WTC11 (cell line): ENCODE results near the gene FAM13B. TPM values are rescaled to one million over a fixed set of nuclear protein-coding genes. Genes with fewer than 3 reads are reported as not detected.

Experiments used
- ATAC-seq: fragments of 200-7000 bp; cut with Tn5 transposase; 2 replicates; pipeline ENCODE4 v1.10.0; 2021; ENCODE audit warnings: mild to moderate bottlenecking, moderate library complexity
- CTCF ChIA-PET: fragments of 300-600 bp; sonication (Branson Sonifier 250); formaldehyde crosslinking; loops from one replicate; lab custom pipeline; 2021; ENCODE audit warnings: antibody characterized with exemption; lab: Charles Lee
- POLR2A ChIA-PET: fragments of 350-600 bp; sonication (Branson Sonifier 250); formaldehyde crosslinking; loops from one replicate; lab custom pipeline; 2021; ENCODE audit warnings: antibody characterized with exemption; lab: Charles Lee
- DNase-seq: peaks from one replicate; pipeline ENCODE4 v3.0.0; 2021; ENCODE audit warnings: low spot score
- H3K27ac Mint-ChIP-seq: 2 replicates; pipeline ENCODE4 v1.8.0; 2021; ENCODE audit warnings: mixed read lengths
- H3K27me3 Mint-ChIP-seq: 2 replicates; pipeline ENCODE4 v1.8.0; 2021; ENCODE audit warnings: low read depth, mild to moderate bottlenecking, moderate library complexity, mixed read lengths
- H3K36me3 Mint-ChIP-seq: 2 replicates; pipeline ENCODE4 v1.8.0; 2021; ENCODE audit warnings: mixed read lengths
- H3K4me1 Mint-ChIP-seq: 2 replicates; pipeline ENCODE4 v1.8.0; 2022; ENCODE audit warnings: mixed read lengths
- H3K4me3 Mint-ChIP-seq: 2 replicates; pipeline ENCODE4 v1.8.0; 2021; ENCODE audit warnings: mild to moderate bottlenecking, moderate library complexity, mixed read lengths
- H3K9me3 Mint-ChIP-seq: 2 replicates; pipeline ENCODE4 v1.8.0; 2021; ENCODE audit warnings: mixed read lengths
- AFF4 ChIP-seq: sonication (generic); formaldehyde crosslinking; IDR thresholded peaks from 2 replicates; pipeline ENCODE4 v1.8.1; 2023; ENCODE audit warnings: mild to moderate bottlenecking, missing genetic modification reagents, borderline replicate concordance
- ATF6 ChIP-seq: sonication (generic); formaldehyde crosslinking; IDR thresholded peaks from 2 replicates; pipeline ENCODE4 v1.8.1; 2023; ENCODE audit warnings: mild to moderate bottlenecking, missing genetic modification reagents
- E2F4 ChIP-seq: sonication (generic); formaldehyde crosslinking; IDR thresholded peaks from 2 replicates; pipeline ENCODE4 v1.8.1; 2022; ENCODE audit warnings: low read depth, mild to moderate bottlenecking, moderate library complexity, missing genetic modification reagents, borderline replicate concordance
- ERG ChIP-seq: fragments of 250-450 bp; sonication (Bioruptor Pico); IDR thresholded peaks from 2 replicates; pipeline ENCODE4 v1.8.0; 2021; ENCODE audit warnings: mild to moderate bottlenecking
- FOXP1 ChIP-seq: sonication (generic); formaldehyde crosslinking; IDR thresholded peaks from 2 replicates; pipeline ENCODE4 v1.8.0; 2022; ENCODE audit warnings: missing genetic modification reagents, mild to moderate bottlenecking, moderate library complexity, borderline replicate concordance
- MXD4 ChIP-seq: fragments of 250-450 bp; sonication (Bioruptor Pico); IDR thresholded peaks from 2 replicates; pipeline ENCODE4 v1.8.0; 2021; ENCODE audit warnings: mild to moderate bottlenecking, moderate library complexity, borderline replicate concordance
- NR2C2 ChIP-seq: sonication (generic); formaldehyde crosslinking; IDR thresholded peaks from 2 replicates; pipeline ENCODE4 v1.8.0; 2022; ENCODE audit warnings: mild to moderate bottlenecking, missing genetic modification reagents
- PREB ChIP-seq: sonication (generic); formaldehyde crosslinking; IDR thresholded peaks from 2 replicates; pipeline ENCODE4 v1.8.1; 2022; ENCODE audit warnings: mild to moderate bottlenecking, missing genetic modification reagents, moderate library complexity, borderline replicate concordance
- PRRX2 ChIP-seq: fragments of 250-450 bp; sonication (Bioruptor Pico); IDR thresholded peaks from 2 replicates; pipeline ENCODE4 v1.8.0; 2021; ENCODE audit warnings: mild to moderate bottlenecking
- TCF7 ChIP-seq: sonication (generic); formaldehyde crosslinking; IDR thresholded peaks from 2 replicates; pipeline ENCODE4 v1.8.0; 2022; ENCODE audit warnings: mild to moderate bottlenecking, low read depth, missing genetic modification reagents, moderate library complexity
- TP53 ChIP-seq: sonication (generic); formaldehyde crosslinking; IDR thresholded peaks from 2 replicates; pipeline ENCODE4 v1.8.1; 2023; ENCODE audit warnings: mild to moderate bottlenecking, missing genetic modification reagents
- USF1 ChIP-seq: sonication (generic); formaldehyde crosslinking; IDR thresholded peaks from 2 replicates; pipeline ENCODE4 v1.8.0; 2022; ENCODE audit warnings: mild to moderate bottlenecking, missing genetic modification reagents
- ZBTB21 ChIP-seq: sonication (generic); formaldehyde crosslinking; IDR thresholded peaks from 2 replicates; pipeline ENCODE4 v1.8.1; 2023; ENCODE audit warnings: mild to moderate bottlenecking, missing genetic modification reagents, borderline replicate concordance
- ZNF219 ChIP-seq: sonication (generic); formaldehyde crosslinking; IDR thresholded peaks from 2 replicates; pipeline ENCODE4 v1.8.0; 2023; ENCODE audit warnings: missing genetic modification reagents, mild to moderate bottlenecking, borderline replicate concordance
- ZNF263 ChIP-seq: sonication (generic); formaldehyde crosslinking; IDR thresholded peaks from 2 replicates; pipeline ENCODE4 v1.8.1; 2022; ENCODE audit warnings: low read depth, mild to moderate bottlenecking, moderate library complexity, missing genetic modification reagents
- ZNF416 ChIP-seq: fragments of 250-450 bp; sonication (Bioruptor Pico); IDR thresholded peaks from 2 replicates; pipeline ENCODE4 v1.9.0; 2021; ENCODE audit warnings: mild to moderate bottlenecking, inconsistent platforms
- ZSCAN18 ChIP-seq: fragments of 250-450 bp; sonication (Bioruptor Pico); IDR thresholded peaks from 2 replicates; pipeline ENCODE4 v2.1.2; 2022; ENCODE audit warnings: mild to moderate bottlenecking, moderate library complexity
- total RNA-seq: library from RNA; stranded (reverse); gene quantifications from 3 replicates; pipeline ENCODE4 v1.2.3, GENCODE V29; 2021

The FAM13B gene
- total RNA-seq, 1 experiment from 2014 or later = 15.6 TPM

- TF ChIP-seq FOXP1 (CRISPR knock-in tag) = no peak
These were observed 130.3 kb downstream of the FAM13B start (continued) for GRCh38 chr5:137902408-137903133.

- TF ChIP-seq ZNF416 (CRISPR knock-in tag) = no peak
- TF ChIP-seq AFF4 = no peak
- no peak for TF ChIP-seq TP53 (CRISPR knock-in tag)
- TF ChIP-seq PRRX2 (CRISPR knock-in tag) = no peak
- no peak for TF ChIP-seq ZSCAN18 (CRISPR knock-in tag)
- no peak for TF ChIP-seq PREB (CRISPR knock-in tag)
- no peak for TF ChIP-seq ATF6 (CRISPR knock-in tag)
- TF ChIP-seq E2F4 (CRISPR knock-in tag) = no peak
- TF ChIP-seq ZNF263 (CRISPR knock-in tag) = no peak
- TF ChIP-seq TCF7 = no peak
- POLR2A ChIA-PET = no interaction called here
- no peak for ATAC-seq
- H3K4me1 Mint-ChIP-seq = no peaks in the 10 kb centered on the region
- H3K4me3 Mint-ChIP-seq = no peak overlapping the region
- no peaks in the 10 kb centered on the region for H3K36me3 Mint-ChIP-seq
- CTCF ChIA-PET = interaction anchor here (0.6 to 1.1 kb wide), 2 partner anchors 123 to 159 kb away, joined by 3 to 5 read pairs; no protein-coding TSS in a partner anchor
- DNase-seq = no peak
- H3K9me3 Mint-ChIP-seq = no peaks in the 10 kb centered on the region
- H3K27ac Mint-ChIP-seq = no peak overlapping the region
- H3K27me3 Mint-ChIP-seq = no peaks in the 10 kb centered on the region
These were observed 131.7 kb downstream of the FAM13B start for GRCh38 chr5:137901011-137901817.

- POLR2A ChIA-PET = no interaction called here
- Mint-ChIP-seq H3K4me1 (no peaks in the 10 kb centered on the region), H3K27me3 (no peaks in the 10 kb centered on the region), H3K9me3 (no peaks in the 10 kb centered on the region), H3K36me3 (no peaks in the 10 kb centered on the region), H3K4me3 (no peak overlapping the region), H3K27ac (no peak overlapping the region)
- DNase-seq = no peak
- ATAC-seq = no peak
- TF ChIP-seq ERG (CRISPR knock-in tag) = no peak
- no peak for TF ChIP-seq TP53 (CRISPR knock-in tag)
- no peak for TF ChIP-seq ZNF416 (CRISPR knock-in tag)
- TF ChIP-seq NR2C2 (CRISPR knock-in tag) = no peak
- TF ChIP-seq ZNF219 = no peak
- TF ChIP-seq E2F4 (CRISPR knock-in tag) = no peak
- no peak for TF ChIP-seq USF1 (CRISPR knock-in tag)
- TF ChIP-seq TCF7 = no peak
- no peak for TF ChIP-seq ZBTB21 (CRISPR knock-in tag)
- no peak for TF ChIP-seq MXD4 (CRISPR knock-in tag)
- CTCF ChIA-PET = no interaction called here
These were observed 133.4 kb downstream of the FAM13B start for GRCh38 chr5:137899493-137899892.
